ENCODE measurements around the gene CFAP251. TPM values are rescaled to one million over a fixed set of nuclear protein-coding genes. Genes with fewer than 3 reads are reported as not detected.

Gene CFAP251
- total RNA-seq, 1 experiment from 2014 or later, result 0.81 TPM

DNA sequence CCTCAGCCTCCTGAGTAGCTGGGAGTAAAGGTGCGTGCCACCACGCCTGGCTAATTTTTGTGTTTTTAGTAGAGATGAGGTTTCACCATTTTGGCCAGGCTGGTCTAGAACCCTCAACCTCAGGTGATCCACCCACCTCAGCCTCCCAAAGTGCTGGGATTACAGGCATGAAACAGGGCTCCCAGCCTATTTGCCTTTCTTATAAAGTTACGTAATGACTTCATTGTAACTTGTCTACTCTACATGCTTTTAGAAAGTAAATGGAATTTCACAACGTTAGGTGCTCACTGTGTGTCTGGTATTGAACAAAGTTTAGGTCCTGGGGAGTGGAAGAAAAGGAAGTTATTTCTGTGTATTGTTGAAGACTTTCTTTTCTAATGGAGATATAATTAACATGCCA is 12.5 kb downstream of the CFAP251 start:
- no CpG with 5 or more reads among the region's 4 CpGs for WGBS (ENCODE audit: extremely low coverage, insufficient read length, low lambda C conversion rate)
- TF ChIP-seq, protein P1, sequence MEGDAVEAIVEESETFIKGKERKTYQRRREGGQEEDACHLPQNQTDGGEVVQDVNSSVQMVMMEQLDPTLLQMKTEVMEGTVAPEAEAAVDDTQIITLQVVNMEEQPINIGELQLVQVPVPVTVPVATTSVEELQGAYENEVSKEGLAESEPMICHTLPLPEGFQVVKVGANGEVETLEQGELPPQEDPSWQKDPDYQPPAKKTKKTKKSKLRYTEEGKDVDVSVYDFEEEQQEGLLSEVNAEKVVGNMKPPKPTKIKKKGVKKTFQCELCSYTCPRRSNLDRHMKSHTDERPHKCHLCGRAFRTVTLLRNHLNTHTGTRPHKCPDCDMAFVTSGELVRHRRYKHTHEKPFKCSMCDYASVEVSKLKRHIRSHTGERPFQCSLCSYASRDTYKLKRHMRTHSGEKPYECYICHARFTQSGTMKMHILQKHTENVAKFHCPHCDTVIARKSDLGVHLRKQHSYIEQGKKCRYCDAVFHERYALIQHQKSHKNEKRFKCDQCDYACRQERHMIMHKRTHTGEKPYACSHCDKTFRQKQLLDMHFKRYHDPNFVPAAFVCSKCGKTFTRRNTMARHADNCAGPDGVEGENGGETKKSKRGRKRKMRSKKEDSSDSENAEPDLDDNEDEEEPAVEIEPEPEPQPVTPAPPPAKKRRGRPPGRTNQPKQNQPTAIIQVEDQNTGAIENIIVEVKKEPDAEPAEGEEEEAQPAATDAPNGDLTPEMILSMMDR (conservative IDR thresholded peaks at IDR 0.05), result no peak
- H3K4me1 Mint-ChIP-seq, result peaks cover 27 to 32% of the 10 kb centered on the region in 2 experiments
- no peak overlapping the region for H3T11ph ChIP-seq (ENCODE audit: low read length)
- H3K4me2 ChIP-seq (ENCODE audit: insufficient read depth, insufficient read length, low read length), result no peak overlapping the region
- H3K27ac Mint-ChIP-seq, result no peak overlapping the region
- H4K8ac ChIP-seq (replicated peaks; ENCODE audit: insufficient read length, low read depth, low read length), result no peak overlapping the region
- H3K36me3 Mint-ChIP-seq (ENCODE audit: insufficient read depth in 1 of 3, low read depth in 3 of 3), result no peaks in the 10 kb centered on the region
- H4K5ac ChIP-seq (ENCODE audit: insufficient read length, low read depth, low read length), result no peak overlapping the region
- H3K27me3 ChIP-seq (ENCODE audit: insufficient read depth, low read length), result no peaks in the 10 kb centered on the region
- no peak overlapping the region for H3K4ac ChIP-seq (ENCODE audit: low read depth, low read length)
- H2BK12ac ChIP-seq (ENCODE audit: insufficient read length, low read depth, low read length), result no peak overlapping the region
- no peak overlapping the region for H3K23ac ChIP-seq (ENCODE audit: insufficient read length, low read depth, low read length)
- no peaks in the 10 kb centered on the region for H3K79me1 ChIP-seq (ENCODE audit: insufficient read depth, low read depth, low read length, poor library complexity, severe bottlenecking)
- H3K27ac ChIP-seq (ENCODE audit: insufficient read length, low read depth, low read length), result no peak overlapping the region
- H3K23me2 ChIP-seq (ENCODE audit: insufficient read length, low read depth, low read length, poor library complexity, severe bottlenecking), result no peaks in the 10 kb centered on the region
- H4K20me1 ChIP-seq (ENCODE audit: control insufficient read depth, insufficient read depth, insufficient read length), result no peaks in the 10 kb centered on the region
- no peak overlapping the region for H2BK120ac ChIP-seq (ENCODE audit: low read depth, low read length, poor library complexity, severe bottlenecking)
- no peaks in the 10 kb centered on the region for H3K9me3 Mint-ChIP-seq
- no peaks in the 10 kb centered on the region for H3K27me3 Mint-ChIP-seq (ENCODE audit: low read depth)
- H3K79me2 ChIP-seq (ENCODE audit: insufficient read depth, low read length), result no peaks in the 10 kb centered on the region
- H2BK15ac ChIP-seq (ENCODE audit: low read depth, low read length), result no peak overlapping the region
- H3K14ac ChIP-seq (ENCODE audit: insufficient read depth, low read length), result no peak overlapping the region
- no peak overlapping the region for H3K56ac ChIP-seq (ENCODE audit: insufficient read length, low read depth, low read length)
- no peaks in the 10 kb centered on the region for H3K9me3 ChIP-seq (ENCODE audit: control insufficient read depth, low read depth, low read length)
- DNase-seq, result no peak
- no peak overlapping the region for H2AFZ ChIP-seq (ENCODE audit: low read length)
- H3K4me1 ChIP-seq (ENCODE audit: insufficient read depth, low read length), result peaks cover 9% of the 10 kb centered on the region
- no peak overlapping the region for H2AK5ac ChIP-seq (ENCODE audit: insufficient read length, low read length)
- H2BK20ac ChIP-seq (ENCODE audit: low read depth, low read length, poor library complexity, severe bottlenecking), result no peak overlapping the region
- H4K91ac ChIP-seq (ENCODE audit: insufficient read length, low read depth, low read length), result no peak overlapping the region
- no peak overlapping the region for H2BK5ac ChIP-seq (ENCODE audit: insufficient read length, low read length)
- H3K18ac ChIP-seq (ENCODE audit: insufficient read length, low read depth, low read length), result no peak overlapping the region
- H3K9ac ChIP-seq (ENCODE audit: extremely low read depth, insufficient read length, low read length), result no peak overlapping the region
- H3K4me3 Mint-ChIP-seq, result no peak overlapping the region

Measured in H9 (cell line).